Effector memory CD8-positive, alpha-beta T cell (primary cell): ENCODE data around the gene SEC14L1.

Experiments
- ATAC-seq: fragments of 150-1000 bp; cut with Tn5 transposase; replicated peaks from 2 replicates; pipeline ENCODE4 v1.10.0; 2021; ENCODE audit warnings: mild to moderate bottlenecking, moderate library complexity
- DNase-seq, 3 experiments: peaks; one replicate each; pipeline ENCODE4 v3.0.0; 2021
- H3K27ac Mint-ChIP-seq, 2 donors: one replicate each; pipeline ENCODE4 v1.8.0; 2022; ENCODE audit warnings: mild to moderate bottlenecking in 2 of 2, mixed read lengths in 2 of 2, moderate library complexity in 2 of 2
- H3K27me3 Mint-ChIP-seq, 2 donors: one replicate each; pipeline ENCODE4 v1.8.0; 2022; ENCODE audit warnings: mixed read lengths in 2 of 2
- H3K36me3 Mint-ChIP-seq: one replicate; pipeline ENCODE4 v1.8.0; 2022; ENCODE audit warnings: mild to moderate bottlenecking, moderate library complexity, mixed read lengths; ENCODE audit not compliant: insufficient read depth
- H3K4me1 Mint-ChIP-seq, 2 donors: one replicate each; pipeline ENCODE4 v1.8.0; 2022; ENCODE audit warnings: low read depth in 2 of 2, mixed read lengths in 2 of 2
- H3K4me3 Mint-ChIP-seq, 2 donors: one replicate each; pipeline ENCODE4 v1.8.0; 2022; ENCODE audit warnings: mild to moderate bottlenecking in 2 of 2, mixed read lengths in 2 of 2, moderate library complexity in 2 of 2
- H3K9me3 Mint-ChIP-seq, 2 donors: one replicate each; pipeline ENCODE4 v1.8.0; 2022; ENCODE audit warnings: mixed read lengths in 2 of 2

Gene SEC14L1

GRCh38 chr17:77257596-77258458 is 117.1 kb downstream of the SEC14L1 start:
- no peak overlapping the region for H3K27ac Mint-ChIP-seq
- H3K9me3 Mint-ChIP-seq: no peaks in the 10 kb centered on the region
- ATAC-seq (no peak), DNase-seq (no peak)
- H3K4me1 Mint-ChIP-seq: no peaks in the 10 kb centered on the region
- peaks cover 16 to 67% of the 10 kb centered on the region in 2 donors for H3K27me3 Mint-ChIP-seq
- peaks cover 3% of the 10 kb centered on the region for H3K36me3 Mint-ChIP-seq
- H3K4me3 Mint-ChIP-seq: no peak overlapping the region

GRCh38 chr17:77258638-77259037 is 117.9 kb downstream of the SEC14L1 start:
- H3K4me3 Mint-ChIP-seq: no peak overlapping the region
- H3K4me1 Mint-ChIP-seq: no peaks in the 10 kb centered on the region
- peaks cover 3% of the 10 kb centered on the region for H3K36me3 Mint-ChIP-seq
- H3K9me3 Mint-ChIP-seq: no peaks in the 10 kb centered on the region
- DNase-seq (no peak), ATAC-seq (no peak)
- H3K27me3 Mint-ChIP-seq: peaks cover 16 to 65% of the 10 kb centered on the region in 2 donors
- no peak overlapping the region for H3K27ac Mint-ChIP-seq

DNA sequence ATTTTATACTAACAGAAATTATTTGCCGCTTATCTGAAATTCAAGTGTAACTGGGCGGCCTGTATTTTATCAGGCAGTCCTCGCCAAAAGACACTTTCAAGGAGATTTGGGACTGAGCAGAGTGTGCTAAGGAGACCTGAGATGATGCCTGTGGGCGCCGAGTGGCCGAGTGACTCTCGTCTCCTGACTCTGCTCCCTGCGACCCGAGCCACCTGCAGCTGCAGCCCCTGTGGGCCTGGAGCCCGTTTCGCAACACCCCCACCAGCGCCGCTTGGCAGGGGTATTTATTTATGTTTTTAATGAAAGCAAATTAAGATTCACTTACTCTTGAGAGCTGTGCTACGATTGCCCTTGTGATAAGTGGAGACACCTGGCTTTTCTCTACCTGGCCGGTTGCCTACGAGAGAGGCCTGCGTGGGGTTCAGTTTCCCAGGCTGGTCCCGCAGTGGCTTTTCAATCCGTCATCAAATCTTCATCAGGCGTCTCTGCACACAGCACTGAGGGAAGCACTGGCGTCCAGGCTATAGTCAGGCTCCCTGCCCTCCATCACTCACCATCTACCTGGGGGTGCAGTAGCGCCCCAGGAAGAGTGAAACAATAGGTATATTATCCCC is 124.0 kb downstream of the SEC14L1 start:
- Mint-ChIP-seq H3K4me1 (no peaks in the 10 kb centered on the region), H3K27me3 (peaks cover 11 to 37% of the 10 kb centered on the region in 2 donors), H3K36me3 (peaks cover under 1% of the 10 kb centered on the region), H3K27ac (no peak overlapping the region), H3K4me3 (no peak overlapping the region), H3K9me3 (no peaks in the 10 kb centered on the region)
- ATAC-seq (no peak), DNase-seq (no peak)

DNA sequence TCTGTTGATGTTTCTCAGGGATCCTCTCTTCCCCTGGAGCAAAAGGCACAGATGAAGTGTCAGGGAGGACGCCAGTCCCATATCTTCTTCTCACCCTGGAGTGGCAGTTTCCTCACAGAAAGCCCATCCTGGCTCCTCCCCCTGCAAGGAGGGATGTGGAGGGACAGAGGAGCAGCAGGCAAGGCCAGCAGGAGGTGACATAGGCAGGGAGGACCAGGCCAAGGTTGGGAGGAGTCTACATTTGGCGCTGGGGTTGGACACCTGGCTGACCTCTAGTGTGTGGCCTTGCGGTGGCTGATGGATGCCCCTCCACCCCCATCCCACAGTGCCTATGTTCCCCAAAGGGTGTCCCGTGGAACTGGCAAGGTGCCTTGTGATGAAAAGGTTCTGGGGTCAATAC is 125.4 kb downstream of the SEC14L1 start:
- DNase-seq (no peak), ATAC-seq (no peak)
- Mint-ChIP-seq H3K27ac (no peak overlapping the region), H3K4me1 (no peaks in the 10 kb centered on the region), H3K27me3 (peaks cover 23 to 40% of the 10 kb centered on the region in 2 donors), H3K9me3 (no peaks in the 10 kb centered on the region), H3K36me3 (no peaks in the 10 kb centered on the region), H3K4me3 (no peak overlapping the region)
